Fibroblast of the aortic adventitia (primary cell): ENCODE data around the gene PRKCA. TPM values are rescaled to one million over a fixed set of nuclear protein-coding genes. Genes with fewer than 3 reads are reported as not detected.

Experiments
- DNase-seq: peaks from one replicate; pipeline ENCODE4 v3.0.0-alpha.2; 2010; ENCODE audit warnings: low read depth
- H3K4me3 ChIP-seq: 2 replicates; pipeline ENCODE4 v1.5.1; 2011; ENCODE audit warnings: low read depth, mild to moderate bottlenecking, control low read depth, low read length, moderate library complexity
- total RNA-seq: library from RNA; depleted of rRNA; stranded (reverse); fragments of >200 nt; gene quantifications from 2 replicates; pipeline ENCODE4 v1.2.3, GENCODE V29; 2012; ENCODE audit warnings: low replicate concordance
- TF ChIP-seq, protein P1 (sequence below): IDR thresholded peaks from 2 replicates; pipeline ENCODE4 v1.5.1; 2011; ENCODE audit warnings: mild to moderate bottlenecking, low read length, control low read depth, inconsistent platforms; ENCODE audit not compliant: insufficient read depth

Gene PRKCA
- total RNA-seq, 1 donor, result 43.7 TPM

DNA sequence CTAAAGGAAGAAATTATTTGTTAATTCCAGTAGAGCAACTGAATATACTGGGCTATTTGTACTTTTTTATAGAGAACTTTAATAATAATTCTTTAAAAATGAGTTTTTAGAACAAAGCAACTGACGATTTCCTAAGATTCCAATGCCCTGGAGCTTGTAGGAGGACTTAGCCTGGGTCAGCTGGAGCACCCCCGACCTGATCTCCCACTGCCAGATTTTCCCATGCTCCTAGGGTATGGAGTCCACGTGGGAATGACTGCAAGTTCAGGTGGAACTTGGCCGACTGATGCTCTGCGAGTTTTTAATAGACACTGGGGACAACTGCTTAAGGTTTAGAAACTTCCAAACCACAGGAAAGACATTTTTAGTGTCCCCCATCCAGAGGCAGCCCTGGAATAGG is 507.0 kb downstream of the PRKCA start:
- DNase-seq, result no peak
- TF ChIP-seq, protein P1, sequence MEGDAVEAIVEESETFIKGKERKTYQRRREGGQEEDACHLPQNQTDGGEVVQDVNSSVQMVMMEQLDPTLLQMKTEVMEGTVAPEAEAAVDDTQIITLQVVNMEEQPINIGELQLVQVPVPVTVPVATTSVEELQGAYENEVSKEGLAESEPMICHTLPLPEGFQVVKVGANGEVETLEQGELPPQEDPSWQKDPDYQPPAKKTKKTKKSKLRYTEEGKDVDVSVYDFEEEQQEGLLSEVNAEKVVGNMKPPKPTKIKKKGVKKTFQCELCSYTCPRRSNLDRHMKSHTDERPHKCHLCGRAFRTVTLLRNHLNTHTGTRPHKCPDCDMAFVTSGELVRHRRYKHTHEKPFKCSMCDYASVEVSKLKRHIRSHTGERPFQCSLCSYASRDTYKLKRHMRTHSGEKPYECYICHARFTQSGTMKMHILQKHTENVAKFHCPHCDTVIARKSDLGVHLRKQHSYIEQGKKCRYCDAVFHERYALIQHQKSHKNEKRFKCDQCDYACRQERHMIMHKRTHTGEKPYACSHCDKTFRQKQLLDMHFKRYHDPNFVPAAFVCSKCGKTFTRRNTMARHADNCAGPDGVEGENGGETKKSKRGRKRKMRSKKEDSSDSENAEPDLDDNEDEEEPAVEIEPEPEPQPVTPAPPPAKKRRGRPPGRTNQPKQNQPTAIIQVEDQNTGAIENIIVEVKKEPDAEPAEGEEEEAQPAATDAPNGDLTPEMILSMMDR, result no peak
- H3K4me3 ChIP-seq, result no peak overlapping the region

DNA sequence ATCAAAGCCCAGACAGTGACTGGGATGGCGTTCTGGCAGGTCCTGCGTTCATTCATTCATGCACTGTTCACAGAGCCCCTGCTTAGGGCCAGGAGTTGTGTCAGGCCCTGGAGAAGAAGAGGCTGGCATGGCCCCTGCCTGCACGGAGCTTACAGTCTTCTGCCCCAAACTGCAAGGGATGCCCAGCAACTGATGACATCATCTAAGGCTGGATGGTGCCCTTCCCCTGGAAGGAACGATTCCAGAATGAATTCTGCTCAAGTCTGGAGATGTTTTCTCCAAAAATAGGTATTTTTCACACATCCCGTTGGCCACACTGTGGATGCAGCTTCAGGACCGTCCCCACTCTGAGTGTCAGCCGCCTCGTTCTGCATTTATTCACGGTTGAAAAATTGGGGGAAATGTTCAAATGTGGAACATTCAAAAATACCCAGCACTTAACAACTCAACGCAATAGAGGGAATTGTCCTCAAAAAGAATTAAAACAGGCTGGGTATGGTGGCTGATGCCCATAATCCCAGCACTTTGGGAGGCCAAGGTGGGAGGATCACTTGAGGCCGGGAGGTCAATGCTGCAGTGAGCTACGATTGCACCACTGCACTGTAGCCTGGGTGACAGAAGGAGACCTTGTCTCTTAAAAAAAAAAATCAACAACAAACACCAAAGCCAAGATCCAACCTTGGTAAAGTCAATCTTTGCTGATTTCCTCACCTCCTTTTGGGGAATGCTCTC is 508.7 kb downstream of the PRKCA start:
- DNase-seq, result no peak
- H3K4me3 ChIP-seq, result no peak overlapping the region
- TF ChIP-seq, protein P1, result no peak

DNA sequence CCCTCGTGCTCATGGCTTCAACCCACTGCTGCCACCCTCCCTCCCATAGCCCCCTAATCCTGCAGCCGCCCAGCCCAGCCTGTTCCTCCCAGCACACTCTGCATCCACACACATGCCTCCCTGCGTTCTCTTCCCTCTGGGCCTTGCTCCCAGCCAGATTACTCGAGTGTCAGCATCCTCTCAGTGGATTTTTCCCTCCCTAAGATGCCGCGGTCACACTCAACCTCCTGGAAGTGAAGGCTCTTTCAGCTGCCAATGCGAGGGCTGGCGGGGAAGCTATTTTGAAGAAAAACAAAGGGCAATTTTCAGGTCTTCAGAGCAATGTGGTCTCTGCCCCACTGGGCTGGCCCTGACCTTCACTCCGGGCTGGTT is 509.3 kb downstream of the PRKCA start:
- H3K4me3 ChIP-seq, result no peak overlapping the region
- DNase-seq, result no peak
- TF ChIP-seq, protein P1, result no peak

DNA sequence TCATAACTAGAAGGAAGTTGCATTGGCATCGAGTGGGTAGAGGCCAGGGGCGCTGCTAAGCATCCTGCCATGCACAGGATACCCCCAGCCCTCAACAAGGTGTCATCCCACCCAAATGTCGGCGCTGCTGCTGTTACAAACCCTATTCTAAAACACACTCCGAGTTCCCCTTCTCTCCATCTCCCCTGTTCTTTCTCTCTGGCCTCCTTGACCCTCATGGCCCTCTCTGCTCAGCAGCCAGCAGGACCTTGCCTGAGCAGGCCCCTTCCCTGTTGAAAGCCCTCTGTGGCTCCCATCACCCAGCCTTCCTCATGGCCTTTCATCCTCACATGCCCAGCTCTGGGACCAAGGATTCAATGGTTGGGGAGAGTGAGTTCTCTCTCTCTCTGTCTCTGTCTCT is 510.2 kb downstream of the PRKCA start:
- TF ChIP-seq, protein P1, result no peak
- no peak overlapping the region for H3K4me3 ChIP-seq
- no peak for DNase-seq

DNA sequence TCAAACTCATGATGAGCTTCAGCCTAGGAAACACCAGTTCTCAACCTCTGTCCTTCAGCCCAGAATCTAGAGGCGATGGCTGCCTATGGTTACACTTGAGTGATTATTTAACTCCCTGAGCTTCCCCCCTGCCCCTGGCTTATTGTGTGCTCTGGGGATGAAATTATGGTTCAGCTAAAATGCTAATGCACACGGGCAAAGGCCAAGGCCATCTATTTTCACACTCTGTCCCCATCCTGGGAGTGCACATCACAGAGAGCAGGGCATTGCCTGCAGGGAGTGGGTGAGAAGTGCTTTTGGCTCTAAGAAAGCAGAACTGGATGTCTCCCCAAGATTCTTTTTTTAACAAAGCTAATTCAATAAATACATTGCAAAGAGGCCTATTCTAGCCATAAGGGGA is 510.9 kb downstream of the PRKCA start:
- H3K4me3 ChIP-seq, result no peak overlapping the region
- DNase-seq, result no peak
- TF ChIP-seq, protein P1, result no peak

DNA sequence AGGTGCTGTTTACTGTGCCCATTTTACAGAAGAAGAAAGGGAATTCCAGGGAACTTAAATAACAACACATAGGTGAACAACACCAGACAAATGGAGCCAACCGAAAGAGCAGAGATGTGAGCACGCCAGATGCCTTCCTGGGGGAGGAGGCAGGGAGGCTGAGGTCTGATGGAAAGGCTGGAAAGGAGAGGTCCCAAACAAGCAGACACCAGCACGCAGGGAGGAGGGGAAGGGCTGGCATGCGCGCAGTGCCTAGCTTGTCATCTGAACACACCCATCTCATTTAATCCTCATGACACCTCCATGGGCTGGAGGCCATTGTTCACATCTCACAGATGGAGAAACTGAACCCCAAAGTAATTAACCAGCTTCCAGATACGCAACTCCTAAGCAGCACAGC is 511.6 kb downstream of the PRKCA start:
- no peak overlapping the region for H3K4me3 ChIP-seq
- DNase-seq, result no peak
- TF ChIP-seq, protein P1, result no peak

DNA sequence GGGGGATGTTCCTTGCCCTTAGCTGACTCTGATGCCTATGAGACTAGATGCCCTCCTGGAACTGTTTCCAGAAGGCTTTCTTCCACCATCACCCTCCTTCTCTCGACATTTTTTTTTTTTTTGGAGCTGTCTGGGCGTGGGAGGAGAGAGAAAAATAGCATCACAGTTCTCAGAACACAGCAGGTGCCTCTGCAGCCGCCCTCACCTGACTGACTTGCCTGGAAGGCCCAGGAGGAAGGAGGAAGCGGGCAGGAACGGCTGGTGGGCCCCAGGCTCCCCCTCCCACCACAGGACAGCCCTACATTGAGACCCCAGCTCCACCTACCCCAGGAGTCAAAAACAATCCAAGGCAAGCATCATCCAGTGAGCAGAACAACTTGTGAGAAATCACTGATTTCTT is 512.2 kb downstream of the PRKCA start:
- TF ChIP-seq, protein P1, result no peak
- DNase-seq, result no peak
- no peak overlapping the region for H3K4me3 ChIP-seq
